HepG2 (cell line): ENCODE measurements around the gene TNFRSF11A.

ENCODE experiments used
- BCL3 ChIP-seq: sonication (generic); formaldehyde crosslinking; IDR thresholded peaks from 2 replicates; pipeline ENCODE4 v1.5.1; 2020; ENCODE audit warnings: mild to moderate bottlenecking, missing genetic modification reagents, moderate library complexity
- KLF15 ChIP-seq: sonication (generic); formaldehyde crosslinking; IDR thresholded peaks from 2 replicates; pipeline ENCODE4 v1.8.1; 2023; ENCODE audit warnings: borderline replicate concordance, mild to moderate bottlenecking, inconsistent platforms, missing genetic modification reagents, mixed read lengths
- KLF16 ChIP-seq, 2 experiments: sonication (generic) in 1 of 2; formaldehyde crosslinking in 1 of 2; IDR thresholded peaks; 2 replicates each; pipeline versions ENCODE4 v1.6.1 to v1.8.0; 2016 to 2023; ENCODE audit warnings: missing genetic modification reagents in 2 of 2, missing compliant biosample characterization in 1 of 2
- MAFK ChIP-seq, 2 experiments: IDR thresholded peaks in 1 of 2; conservative IDR thresholded peaks in 1 of 2; 2 replicates each; pipeline ENCODE4 v1.6.1; 2011; ENCODE audit warnings: improper control_type of control experiment in 2 of 2, low read length in 2 of 2
- NFYB ChIP-seq: sonication (generic); formaldehyde crosslinking; IDR thresholded peaks from 2 replicates; pipeline ENCODE4 v1.4.0; 2020; ENCODE audit warnings: missing genetic modification reagents
- ZNF781 ChIP-seq: sonication (generic); formaldehyde crosslinking; IDR thresholded peaks from 2 replicates; pipeline ENCODE4 v1.5.1; 2020; ENCODE audit warnings: borderline replicate concordance, mild to moderate bottlenecking, missing genetic modification reagents; ENCODE audit errors: not compliant biosample characterization
- TF ChIP-seq, protein P1 (sequence below): sonication (generic); formaldehyde crosslinking; IDR thresholded peaks from 2 replicates; pipeline ENCODE4 v1.4.0; 2020; ENCODE audit warnings: missing genetic modification reagents, mild to moderate bottlenecking, borderline replicate concordance

GRCh38 chr18:62345909-62346308 is 20.8 kb downstream of the TNFRSF11A start:
- no peak for TF ChIP-seq BCL3 (CRISPR knock-in tag)
- TF ChIP-seq NFYB (CRISPR knock-in tag) = no peak
- TF ChIP-seq MAFK (conservative IDR thresholded peaks at IDR 0.05 in 1 of 2, IDR thresholded peaks at IDR 0.05 in 1 of 2; ENCODE audit: low read length in 2 of 2) = no peak
- TF ChIP-seq KLF16 (CRISPR knock-in tag; IDR thresholded peaks at IDR 0.05) = no peak
- TF ChIP-seq, protein P1, sequence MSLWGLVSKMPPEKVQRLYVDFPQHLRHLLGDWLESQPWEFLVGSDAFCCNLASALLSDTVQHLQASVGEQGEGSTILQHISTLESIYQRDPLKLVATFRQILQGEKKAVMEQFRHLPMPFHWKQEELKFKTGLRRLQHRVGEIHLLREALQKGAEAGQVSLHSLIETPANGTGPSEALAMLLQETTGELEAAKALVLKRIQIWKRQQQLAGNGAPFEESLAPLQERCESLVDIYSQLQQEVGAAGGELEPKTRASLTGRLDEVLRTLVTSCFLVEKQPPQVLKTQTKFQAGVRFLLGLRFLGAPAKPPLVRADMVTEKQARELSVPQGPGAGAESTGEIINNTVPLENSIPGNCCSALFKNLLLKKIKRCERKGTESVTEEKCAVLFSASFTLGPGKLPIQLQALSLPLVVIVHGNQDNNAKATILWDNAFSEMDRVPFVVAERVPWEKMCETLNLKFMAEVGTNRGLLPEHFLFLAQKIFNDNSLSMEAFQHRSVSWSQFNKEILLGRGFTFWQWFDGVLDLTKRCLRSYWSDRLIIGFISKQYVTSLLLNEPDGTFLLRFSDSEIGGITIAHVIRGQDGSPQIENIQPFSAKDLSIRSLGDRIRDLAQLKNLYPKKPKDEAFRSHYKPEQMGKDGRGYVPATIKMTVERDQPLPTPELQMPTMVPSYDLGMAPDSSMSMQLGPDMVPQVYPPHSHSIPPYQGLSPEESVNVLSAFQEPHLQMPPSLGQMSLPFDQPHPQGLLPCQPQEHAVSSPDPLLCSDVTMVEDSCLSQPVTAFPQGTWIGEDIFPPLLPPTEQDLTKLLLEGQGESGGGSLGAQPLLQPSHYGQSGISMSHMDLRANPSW (CRISPR knock-in tag) = no peak
- TF ChIP-seq ZNF781 (CRISPR knock-in tag) = no peak
- TF ChIP-seq KLF15 (CRISPR knock-in tag) = no peak
